Measurements from ENCODE around the gene CDYL. TPM values are rescaled to one million over a fixed set of nuclear protein-coding genes. Genes with fewer than 3 reads are reported as not detected.

Gene CDYL
- total and polyA plus RNA-seq, 2 of the 4 experiments (the other 2 are of a cell fraction) = 14.2 to 92.1 TPM

DNA sequence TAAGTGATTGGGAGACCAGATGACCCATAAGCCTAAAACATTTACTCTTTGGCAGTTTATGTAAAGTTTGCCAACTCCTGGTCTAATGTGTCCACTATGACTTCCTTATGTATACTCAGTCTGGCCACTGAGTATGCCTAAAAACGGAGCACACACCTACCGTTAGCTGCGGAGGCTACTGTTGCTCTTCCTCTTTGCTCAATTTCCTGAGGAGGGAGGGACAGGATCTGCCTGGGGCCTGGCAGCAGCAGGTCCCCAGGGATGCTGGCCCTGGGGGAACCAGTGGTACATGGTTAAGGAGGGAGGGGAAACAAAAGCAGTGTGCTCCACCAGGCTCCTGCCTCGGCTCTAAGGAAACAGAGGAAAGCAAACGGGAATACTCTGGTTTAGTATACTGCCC lies 113.5 kb downstream of the CDYL start:
- no peak overlapping the region for H2BK5ac ChIP-seq (ENCODE audit: low read depth, low read length, poor library complexity, severe bottlenecking)
- no peaks in the 10 kb centered on the region for H3K9me3 ChIP-seq (ENCODE audit: control insufficient read depth, insufficient read depth, low read length)
- H2BK120ac ChIP-seq (ENCODE audit: low read depth, low read length) = no peak overlapping the region
- H2BK15ac ChIP-seq (ENCODE audit: low read depth, low read length) = no peak overlapping the region
- no peak overlapping the region for H4K8ac ChIP-seq (ENCODE audit: low read depth in 2 of 2, low read length in 2 of 2)
- H4K5ac ChIP-seq (ENCODE audit: low read depth, low read length) = no peak overlapping the region
- peaks cover 8% of the 10 kb centered on the region for H3K9me1 ChIP-seq (ENCODE audit: insufficient read depth, low read length)
- BruUV-seq (replicated peaks) = no TSS peak
- no peaks in the 10 kb centered on the region for H3K27me3 ChIP-seq (ENCODE audit: control insufficient read depth, insufficient read depth, low read length)
- WGBS, 2 experiments (ENCODE audit: extremely low coverage in 2 of 2, insufficient read length in 1 of 2) = no CpG with 5 or more reads among the region's 5 CpGs
- H3K56ac ChIP-seq (ENCODE audit: extremely low read depth, insufficient read depth, low read length) = no peak overlapping the region
- no peak overlapping the region for H4K91ac ChIP-seq (ENCODE audit: insufficient read depth, low read depth, low read length)
- no peak overlapping the region for H3K18ac ChIP-seq (ENCODE audit: low read depth, low read length)
- H3K4ac ChIP-seq (ENCODE audit: low read depth, low read length) = no peak overlapping the region
- H3K9ac ChIP-seq (ENCODE audit: low read depth, low read length) = no peak overlapping the region
- no peak overlapping the region for H2BK20ac ChIP-seq (ENCODE audit: low read depth, low read length)
- H3K4me3 ChIP-seq (ENCODE audit: insufficient read depth, low read depth, low read length) = no peak overlapping the region
- in situ Hi-C loops (cut with MboI; ENCODE audit: low sequenced_read_pairs) = no loop called here
- no peak overlapping the region for H2AK5ac ChIP-seq (ENCODE audit: low read depth, low read length)
- H3K36me3 ChIP-seq (ENCODE audit: control insufficient read depth, insufficient read depth, low read length) = peaks cover 17% of the 10 kb centered on the region; the same call in 1 of the 2 replicates
- no peak overlapping the region for H3K14ac ChIP-seq (replicated peaks; ENCODE audit: low read depth, low read length)
- dilution Hi-C loops (cut with HindIII; ENCODE audit: low sequenced_read_pairs, unreplicated experiment) = no loop called here
- no peak for ATAC-seq (ENCODE audit: low read depth)
- ChIA-PET POLR2A (ENCODE audit: unreplicated experiment) (no interaction called here), CTCF (interaction anchor here (0.8 kb wide), 1 partner anchor 17 kb away, joined by 3 read pairs; no protein-coding TSS in a partner anchor)
- no peak for DNase-seq
- no peak overlapping the region for H2AFZ ChIP-seq (replicated peaks; ENCODE audit: low read length, poor library complexity)
- H3K4me2 ChIP-seq (ENCODE audit: low read depth, low read length) = no peak overlapping the region
- peak overlapping the region; percentile 50 for H2AK9ac ChIP-seq (replicated peaks; ENCODE audit: low read depth, low read length, poor library complexity)
- peaks cover 22 to 64% of the 10 kb centered on the region in 2 experiments for H3K79me1 ChIP-seq (ENCODE audit: low read depth in 1 of 2, low read length in 2 of 2)
- TF ChIP-seq, protein P1, sequence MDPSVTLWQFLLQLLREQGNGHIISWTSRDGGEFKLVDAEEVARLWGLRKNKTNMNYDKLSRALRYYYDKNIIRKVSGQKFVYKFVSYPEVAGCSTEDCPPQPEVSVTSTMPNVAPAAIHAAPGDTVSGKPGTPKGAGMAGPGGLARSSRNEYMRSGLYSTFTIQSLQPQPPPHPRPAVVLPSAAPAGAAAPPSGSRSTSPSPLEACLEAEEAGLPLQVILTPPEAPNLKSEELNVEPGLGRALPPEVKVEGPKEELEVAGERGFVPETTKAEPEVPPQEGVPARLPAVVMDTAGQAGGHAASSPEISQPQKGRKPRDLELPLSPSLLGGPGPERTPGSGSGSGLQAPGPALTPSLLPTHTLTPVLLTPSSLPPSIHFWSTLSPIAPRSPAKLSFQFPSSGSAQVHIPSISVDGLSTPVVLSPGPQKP (IDR thresholded peaks at IDR 0.05; ENCODE audit: borderline replicate concordance, low read depth, low read length) = no peak
- TF ChIP-seq SMC3 (IDR thresholded peaks at IDR 0.05; ENCODE audit: low read depth, low read length) = no peak
- no peak for TF ChIP-seq RAD21 (IDR thresholded peaks at IDR 0.05; ENCODE audit: low read length)
- no peak for TF ChIP-seq POLR2A (IDR thresholded peaks at IDR 0.05; ENCODE audit: low read depth, low read length)
- no peak for TF ChIP-seq RCOR1 (IDR thresholded peaks at IDR 0.05; ENCODE audit: insufficient replicate concordance, low read length)
- TF ChIP-seq RFX5 (IDR thresholded peaks at IDR 0.05; ENCODE audit: low read depth, low read length) = no peak
- no peak for TF ChIP-seq NFE2L2 (IDR thresholded peaks at IDR 0.05; ENCODE audit: low read depth, low read length)
- TF ChIP-seq CEBPB (IDR thresholded peaks at IDR 0.05; ENCODE audit: low read depth, low read length) = no peak
- TF ChIP-seq BHLHE40 (IDR thresholded peaks at IDR 0.05; ENCODE audit: low read depth, low read length) = no peak
- no peak for TF ChIP-seq MAZ (IDR thresholded peaks at IDR 0.05; ENCODE audit: borderline replicate concordance, low read depth, low read length)
- no peak for TF ChIP-seq FOS (IDR thresholded peaks at IDR 0.05; ENCODE audit: low read depth, low read length)
- no peak overlapping the region for H3K27ac ChIP-seq (ENCODE audit: insufficient read depth, low read length)
- intact Hi-C loops (cut with micrococcal nuclease) = no loop called here
- peaks cover 34% of the 10 kb centered on the region for H4K20me1 ChIP-seq (ENCODE audit: insufficient read depth, low read length)
- H3K4me1 ChIP-seq (ENCODE audit: control insufficient read depth, insufficient read depth, low read length) = no peaks in the 10 kb centered on the region
- no peak overlapping the region for H3K23ac ChIP-seq (ENCODE audit: low read depth, low read length)

Measured in IMR-90 (cell line).